LNCAP (cell line): ENCODE results near the gene CLIP1.

Experiments used
- CTCF ChIP-seq: fragments of 450-650 bp; IDR thresholded peaks from 2 replicates; pipeline ENCODE4 v1.5.1; 2017; ENCODE audit warnings: mild to moderate bottlenecking

Gene CLIP1

GRCh38 chr12:122399254-122399591 lies 23.2 kb downstream of the CLIP1 start:
- TF ChIP-seq CTCF = no peak

GRCh38 chr12:122395319-122395718 lies 27.1 kb downstream of the CLIP1 start:
- no peak for TF ChIP-seq CTCF

GRCh38 chr12:122394626-122395194 lies 27.8 kb downstream of the CLIP1 start:
- no peak for TF ChIP-seq CTCF

- no peak for TF ChIP-seq CTCF
Observed at GRCh38 chr12:122393817-122394216, 28.7 kb downstream of the CLIP1 start.

GRCh38 chr12:122392411-122392810 lies 30.1 kb downstream of the CLIP1 start:
- no peak for TF ChIP-seq CTCF

- TF ChIP-seq CTCF = no peak
Observed at GRCh38 chr12:122389677-122390076, 32.8 kb downstream of the CLIP1 start.

GRCh38 chr12:122387887-122388286 lies 34.6 kb downstream of the CLIP1 start:
- TF ChIP-seq CTCF = no peak
